ENCODE data around the gene HCN4.
A peak's percentile ranks its signal among the peaks of the same experiment; 100 is the strongest.

Gene HCN4

DNA sequence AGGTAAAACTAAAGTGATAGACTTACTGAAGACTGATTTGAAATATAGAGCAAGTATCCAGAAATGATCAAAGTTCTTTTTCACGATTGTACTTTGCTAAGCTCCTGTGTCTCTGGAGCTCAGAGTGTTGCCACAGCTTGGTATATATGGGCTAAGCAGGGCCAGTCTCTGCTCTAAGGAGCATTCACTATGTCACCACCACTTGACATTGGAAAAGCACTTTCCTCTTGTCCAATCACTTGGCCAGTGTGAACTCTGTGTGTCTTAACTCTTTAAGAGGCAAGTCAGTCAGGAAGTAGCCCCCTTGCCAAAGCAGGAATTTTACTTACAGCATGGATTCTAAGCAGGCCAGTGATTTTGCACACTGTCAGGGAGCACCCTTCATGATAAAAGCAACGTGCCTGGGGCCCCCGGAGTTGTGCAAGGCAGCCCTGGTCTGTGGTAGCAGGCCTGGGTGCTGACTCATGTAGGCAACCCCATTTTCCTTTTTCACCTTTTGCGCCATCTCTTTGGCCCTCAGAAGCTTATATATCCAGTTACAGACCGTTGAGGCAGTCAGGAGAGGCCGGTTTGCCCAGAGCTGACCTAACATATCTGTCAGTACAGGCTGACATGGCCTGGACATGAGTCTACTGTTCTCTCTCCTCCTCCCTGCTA lies 73.0 kb downstream of the HCN4 start:
- DNase-seq (ENCODE audit: low spot score), result no peak

DNA sequence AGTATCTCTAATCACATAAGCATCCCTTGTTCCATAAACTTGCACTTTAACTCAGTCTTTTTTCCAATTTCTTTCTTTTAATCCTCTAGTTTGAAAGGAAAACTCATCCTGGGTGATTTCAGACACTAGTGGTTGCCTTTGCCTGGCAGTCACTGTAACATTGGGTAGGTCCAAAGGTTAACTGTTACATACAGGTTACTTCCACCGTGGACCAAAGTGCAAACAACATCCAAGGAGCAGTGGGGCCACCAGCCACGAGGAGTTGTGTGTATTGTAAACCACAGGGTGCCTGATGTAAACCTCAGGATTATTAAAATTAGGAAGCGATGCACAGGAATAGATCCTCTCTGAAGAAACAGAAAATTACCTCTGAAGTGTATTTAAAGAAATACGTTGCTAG lies 75.0 kb downstream of the HCN4 start:
- DNase-seq (ENCODE audit: low spot score), result no peak

GRCh38 chr15:73291441-73291840 lies 77.3 kb downstream of the HCN4 start:
- DNase-seq (ENCODE audit: low spot score), result no peak

DNA sequence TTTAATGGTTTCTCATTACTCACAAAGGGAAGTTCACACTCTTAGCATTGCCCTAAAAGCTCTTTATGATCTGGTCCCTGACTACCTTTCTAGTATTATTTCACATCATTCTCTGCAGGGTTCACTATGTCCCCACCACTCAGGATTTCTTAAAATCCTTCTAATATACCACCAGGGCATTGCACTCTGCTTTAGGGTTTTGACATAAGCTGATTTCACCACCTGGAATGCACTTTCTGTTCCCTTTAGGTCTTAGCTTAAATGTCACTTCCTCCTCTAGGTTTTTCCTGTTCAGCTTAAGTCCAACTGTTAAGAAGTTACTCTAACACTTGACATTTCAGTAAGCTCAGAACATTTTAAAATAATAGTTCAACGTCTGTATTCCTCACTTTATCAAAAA lies 81.7 kb downstream of the HCN4 start:
- no peak for DNase-seq (ENCODE audit: low spot score)

DNA sequence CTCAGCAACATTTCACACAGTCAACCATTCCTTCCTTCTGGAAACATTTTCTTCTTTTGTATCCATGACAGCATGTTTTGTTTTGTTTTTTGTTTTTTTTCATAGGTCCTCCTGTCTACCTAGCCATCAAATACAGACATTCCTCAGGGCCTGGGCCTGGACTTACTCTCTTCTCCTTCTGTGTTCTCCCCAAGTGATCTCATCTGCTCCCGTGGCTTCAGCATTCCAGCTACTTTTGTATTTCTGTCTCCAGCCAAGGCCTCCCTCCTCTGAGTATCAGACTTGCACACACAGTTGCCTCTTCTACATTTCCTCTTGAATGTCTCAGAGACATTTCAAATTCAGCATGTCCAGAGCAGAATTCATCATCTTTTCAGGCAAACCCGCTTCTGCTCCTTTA lies 82.4 kb downstream of the HCN4 start:
- no peak for DNase-seq (ENCODE audit: low spot score)

DNA sequence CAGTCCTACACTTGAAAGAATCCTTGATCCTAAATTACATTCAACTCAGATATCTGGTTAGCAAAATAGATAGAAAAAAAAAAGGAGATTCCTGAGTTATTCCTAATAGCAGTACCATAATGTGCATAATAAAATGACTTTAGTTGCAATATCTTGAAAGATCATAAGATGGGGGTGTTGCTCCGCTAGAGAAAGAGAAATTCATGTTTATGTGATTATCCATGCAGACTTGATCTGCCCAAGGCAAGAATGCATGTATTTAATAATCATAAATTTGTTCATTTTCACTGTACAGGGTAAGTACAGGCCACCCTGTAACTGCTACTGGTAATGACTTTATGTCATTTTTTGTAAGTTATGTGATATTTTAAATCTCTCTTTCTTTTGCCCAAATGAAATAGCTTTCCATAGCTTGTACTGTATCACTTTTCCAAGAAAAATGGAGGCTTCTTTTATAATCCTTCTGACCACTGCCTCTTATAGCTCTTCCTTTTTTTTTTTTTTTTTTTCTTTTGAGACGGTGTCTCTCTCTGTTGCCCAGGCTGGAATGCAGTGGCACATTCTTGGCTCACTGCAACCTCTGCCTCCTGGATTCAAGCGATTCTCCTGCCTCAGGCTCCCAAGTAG lies 84.6 kb downstream of the HCN4 start:
- DNase-seq (ENCODE audit: low spot score), result no peak

DNA sequence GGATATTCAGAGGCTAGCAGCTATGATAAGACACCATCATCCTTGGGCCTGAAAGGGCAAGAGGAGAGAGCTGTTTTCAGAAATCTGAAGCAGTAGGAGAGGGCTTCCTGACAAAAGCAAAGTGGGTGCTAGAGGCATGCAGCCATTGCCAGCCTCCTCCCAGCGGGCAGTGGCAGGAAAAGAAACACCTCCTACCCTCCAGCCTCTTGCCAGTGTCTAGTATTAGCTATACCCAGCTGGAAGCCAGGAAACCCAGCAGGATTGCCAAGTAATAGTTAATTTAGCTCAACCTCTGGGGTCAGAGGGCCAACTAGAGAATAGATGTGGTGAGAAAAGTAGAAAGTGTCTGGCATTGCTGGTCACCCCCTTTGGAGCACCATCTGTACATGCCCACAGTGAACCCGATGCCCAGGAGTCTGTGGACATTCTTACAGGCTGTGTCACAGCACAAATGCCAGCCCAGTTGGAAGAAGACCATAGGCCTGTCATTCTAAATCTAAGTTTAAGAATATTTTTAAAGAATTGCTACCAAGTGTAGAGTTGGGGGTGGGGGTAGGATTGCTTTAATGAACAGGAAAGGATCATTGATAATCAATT lies 85.3 kb downstream of the HCN4 start:
- DNase-seq (ENCODE audit: low spot score), result no peak

DNA sequence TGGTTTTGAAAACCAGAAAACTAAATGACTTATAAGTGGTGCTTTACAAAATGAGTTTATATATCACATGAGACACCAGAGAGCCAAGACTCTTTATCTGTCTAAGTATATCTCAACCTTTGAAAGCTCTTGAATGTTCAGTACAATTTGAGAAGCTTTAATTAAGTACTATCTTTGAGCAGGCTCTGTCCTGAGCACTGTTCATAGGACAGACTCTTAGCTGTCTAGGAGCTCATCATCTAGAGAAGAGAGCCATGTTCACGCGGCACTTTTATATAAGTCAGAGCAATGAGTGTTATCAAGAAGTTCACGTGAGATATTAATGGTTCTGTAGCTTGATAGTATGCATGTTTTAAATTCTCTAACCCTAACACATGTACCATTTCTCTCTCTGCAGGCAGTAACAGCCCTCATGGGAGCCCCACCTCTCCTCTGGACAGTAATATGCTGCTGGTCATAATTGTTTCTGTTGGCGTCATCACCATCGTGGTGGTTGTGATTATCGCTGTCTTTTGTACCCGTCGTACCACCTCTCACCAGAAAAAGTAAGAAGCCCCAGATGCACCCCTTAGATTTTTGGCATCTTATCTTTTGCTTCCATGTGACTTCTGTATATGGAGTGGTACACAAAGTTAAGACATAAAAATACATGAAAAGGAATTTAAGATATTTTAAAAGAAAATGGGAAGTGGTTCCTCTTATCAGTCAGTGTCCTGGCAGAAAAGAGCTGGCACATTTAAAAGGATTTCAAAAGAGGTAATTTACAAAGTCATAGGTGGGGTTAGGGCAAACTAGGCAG lies 86.0 kb downstream of the HCN4 start:
- DNase-seq (ENCODE audit: low spot score), result no peak

DNA sequence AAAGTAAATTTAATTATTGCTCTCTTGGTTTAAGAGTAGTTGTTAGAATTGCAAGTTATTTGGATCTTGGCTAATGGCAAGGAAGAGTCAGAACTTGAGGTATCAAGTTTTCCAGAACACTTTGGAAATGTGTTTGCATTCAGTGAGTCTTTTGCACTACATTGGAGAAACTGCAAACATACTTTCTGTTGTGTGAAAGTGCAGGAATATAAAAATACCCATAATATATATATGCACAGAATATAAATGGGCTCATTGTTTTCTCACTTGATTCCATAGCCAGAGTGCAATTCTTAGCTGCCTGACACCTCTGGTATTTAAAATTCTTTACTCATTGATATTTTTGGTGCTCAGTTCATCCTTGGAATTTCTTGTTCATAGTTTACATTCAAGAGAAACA lies 92.9 kb downstream of the HCN4 start:
- DNase-seq (ENCODE audit: low spot score), result no peak

GRCh38 chr15:73273181-73274002 lies 95.4 kb downstream of the HCN4 start:
- DNase-seq (ENCODE audit: low spot score), result peak; percentile 72

DNA sequence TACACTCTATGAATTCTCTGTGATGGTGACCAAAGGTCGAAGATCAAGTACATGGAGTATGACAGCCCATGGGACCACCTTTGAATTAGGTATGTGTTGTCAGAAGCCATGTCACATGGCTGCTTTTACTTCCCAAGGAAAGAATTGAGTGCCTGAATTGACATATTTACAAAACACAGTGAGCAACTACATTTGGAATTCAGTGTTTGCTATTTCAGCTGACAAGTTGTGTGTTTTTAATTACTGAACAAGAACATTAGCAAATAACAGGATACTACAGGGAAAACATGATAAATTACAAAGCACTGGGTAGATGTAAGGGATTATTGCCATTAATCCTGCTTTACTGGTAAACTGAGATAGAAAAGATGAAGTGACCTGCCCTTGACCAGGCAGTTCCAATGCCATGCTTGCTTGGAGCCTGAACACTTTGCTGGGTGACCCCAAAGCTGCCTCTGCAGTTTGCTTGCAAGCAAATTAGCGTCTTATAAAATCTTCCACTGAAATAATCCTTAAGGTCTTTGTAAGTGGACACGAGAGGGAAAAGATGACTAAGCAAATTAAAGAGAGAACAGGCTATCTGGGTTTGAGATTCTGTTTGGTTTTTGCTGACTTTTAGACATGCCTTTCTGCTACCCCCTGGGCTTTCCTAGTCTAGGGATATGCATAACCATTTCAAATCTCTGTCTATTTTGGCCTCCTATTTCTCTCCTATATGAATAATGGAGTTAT lies 98.2 kb downstream of the HCN4 start:
- no peak for DNase-seq (ENCODE audit: low spot score)

All from iPS-NIHi11 (cell line).